K562 (cell line): ENCODE data around the gene TRIOBP. TPM values are rescaled to one million over a fixed set of nuclear protein-coding genes. Genes with fewer than 3 reads are reported as not detected.

Experiments used
- ATAC-seq: fragments of 200-7000 bp; cut with Tn5 transposase; 3 replicates; pipeline ENCODE4 v1.9.1; 2020; ENCODE audit warnings: moderate library complexity
- BruUV-seq: library from RNA; stranded (reverse); fragments of 400-500 nt; replicated peaks from 2 replicates; lab custom pipeline; 2021; lab: Mats Ljungman, UMichigan
- CTCF ChIA-PET: fragments of 300-600 bp; formaldehyde crosslinking; extraction: SDS; loops from one replicate; lab custom pipeline; 2021; ENCODE audit warnings: low intra/inter-chr PET ratio; lab: Yijun Ruan, JAX
- POLR2A ChIA-PET: fragments of 300-600, 350-650 bp; sonication (Branson Sonifier 250); formaldehyde crosslinking; extraction: SDS; loops from one replicate; lab custom pipeline; 2021; ENCODE audit warnings: antibody characterized with exemption, inconsistent platforms; lab: Yijun Ruan, JAX
- DNase-seq, 4 experiments: peaks; one replicate each; pipeline versions ENCODE4 v3.0.0 to v3.0.0-alpha.2; 2011 to 2018; ENCODE audit warnings: low spot score in 3 of 4, mixed read lengths in 3 of 4; ENCODE audit errors: extremely low read depth in 1 of 4
- FAIRE-seq: peaks from 2 replicates; lab custom pipeline; 2011; peaks lifted over from hg19 to GRCh38; lab: Jason Lieb, UNC
- H2AFZ ChIP-seq: 2 replicates; pipeline ENCODE4 v1.6.0; 2011; ENCODE audit warnings: low read depth, low read length, control low read depth, inconsistent platforms
- H3K27ac ChIP-seq: fragments of 200-600 bp; 3 replicates; pipeline ENCODE4 v1.8.0; 2011; ENCODE audit warnings: low read depth, mild to moderate bottlenecking, control low read depth, inconsistent platforms, low read length, moderate library complexity, mixed read lengths; ENCODE audit errors: extremely low read depth
- H3K27me3 ChIP-seq, 2 experiments: fragments of 300-600 bp in 1 of 2; 2 replicates in 1 of 2; 3 replicates in 1 of 2; pipeline versions ENCODE4 v1.6.0 to v1.8.0; 2011; ENCODE audit warnings: inconsistent platforms in 2 of 2, low read length in 2 of 2, mild to moderate bottlenecking in 1 of 2, mixed read lengths in 1 of 2, moderate library complexity in 1 of 2; ENCODE audit not compliant: control insufficient read depth in 2 of 2, insufficient read depth in 2 of 2
- H3K36me3 ChIP-seq: fragments of 300-600 bp; 3 replicates; pipeline ENCODE4 v1.8.0; 2011; ENCODE audit warnings: mild to moderate bottlenecking, low read length, inconsistent platforms; ENCODE audit not compliant: control insufficient read depth, insufficient read depth
- H3K4me1 ChIP-seq, 2 experiments: fragments of 200-600 bp in 1 of 2; replicated peaks in 1 of 2; 2 replicates in 1 of 2; 3 replicates in 1 of 2; pipeline versions ENCODE4 v1.5.1 to v1.8.0; 2011; ENCODE audit warnings: inconsistent platforms in 2 of 2, low read length in 2 of 2, mild to moderate bottlenecking in 1 of 2, mixed read lengths in 1 of 2, moderate library complexity in 1 of 2; ENCODE audit not compliant: control insufficient read depth in 2 of 2, insufficient read depth in 2 of 2
- H3K4me2 ChIP-seq: 2 replicates; pipeline ENCODE4 v1.6.1; 2011; ENCODE audit warnings: low read length, control low read depth, inconsistent platforms, mixed read lengths; ENCODE audit not compliant: insufficient read depth
- H3K4me3 ChIP-seq: fragments of 200-600 bp; sonication (generic), shearing (Covaris generic); 2 replicates; pipeline ENCODE4 v1.5.1; 2016; ENCODE audit warnings: control low read depth, inconsistent platforms
- H3K79me2 ChIP-seq: fragments of 200-600 bp; 3 replicates; pipeline ENCODE4 v1.8.0; 2011; ENCODE audit warnings: low read length, inconsistent platforms; ENCODE audit not compliant: control insufficient read depth, insufficient read depth
- H3K9ac ChIP-seq, 2 experiments: 2 replicates each; pipeline versions ENCODE4 v1.6.0 to v1.6.1; 2011; ENCODE audit warnings: low read depth in 2 of 2, low read length in 2 of 2, control low read depth in 1 of 2, inconsistent platforms in 1 of 2, mild to moderate bottlenecking in 1 of 2, mixed read lengths in 1 of 2; ENCODE audit not compliant: insufficient read depth in 1 of 2
- H3K9me1 ChIP-seq: one replicate; pipeline ENCODE4 v1.6.0; 2011; ENCODE audit warnings: inconsistent platforms, mild to moderate bottlenecking, low read length, moderate library complexity; ENCODE audit not compliant: control insufficient read depth, insufficient read depth
- H3K9me3 ChIP-seq: replicated peaks from 2 replicates; pipeline ENCODE4 v1.5.1; 2011; ENCODE audit warnings: low read depth, low read length, inconsistent platforms; ENCODE audit not compliant: control insufficient read depth, insufficient read depth
- H4K20me1 ChIP-seq: replicated peaks from 2 replicates; pipeline ENCODE4 v1.6.1; 2011; ENCODE audit warnings: low read length, inconsistent platforms, mixed read lengths; ENCODE audit not compliant: control insufficient read depth, insufficient read depth
- RBFOX2 ChIP-seq: fragments of 200-400 bp; formaldehyde crosslinking; IDR thresholded peaks from 2 replicates; pipeline ENCODE4 v1.6.1; 2017; ENCODE audit warnings: low read depth, mild to moderate bottlenecking, low read length, moderate library complexity
- SP1 ChIP-seq: sonication (generic); formaldehyde crosslinking; IDR thresholded peaks from 2 replicates; pipeline ENCODE4 v1.8.1; 2022; ENCODE audit warnings: mild to moderate bottlenecking, missing genetic modification reagents
- TBP ChIP-seq: optimal IDR thresholded peaks from 2 replicates; pipeline ENCODE3; 2011; ENCODE audit warnings: low read depth, low read length, improper control_type of control experiment
- WGBS: fragments of 100-300 bp; shearing (Covaris generic); methylation state at CpG from one replicate; pipeline ENCODE4 v1.1.6; 2016; ENCODE audit warnings: low coverage, mixed read lengths; ENCODE audit not compliant: insufficient coverage; ENCODE audit errors: missing lambda C conversion rate; 5-methylcytosine and 5-hydroxymethylcytosine counted together
- in situ Hi-C: fragments of 300-500 bp; cut with MboI; formaldehyde crosslinking; loops from 4 replicates; pipeline ENCODE4 v1.15.0; 2018; ENCODE audit warnings: inconsistent platforms, mixed read lengths
- intact Hi-C: fragments of 100-400 bp; cut with micrococcal nuclease; formaldehyde crosslinking; loops from 2 replicates; pipeline ENCODE4 v1.14.2; 2022
- polyA plus RNA-seq, 8 experiments: library from polyadenylated mRNA; depleted of rRNA in 4 of 8; stranded (reverse) in 5 of 8; unstranded in 3 of 8; fragments of >200 nt; fragmentation: Nextera tagmentation in 2 of 8; fragmentation: Illumina TruSeq in 1 of 8; extraction: Ambion mirVana in 2 of 8; extraction: Trizol in 1 of 8; gene quantifications; 2 replicates each; pipeline versions ENCODE4 v1.2.1 to v1.2.3, GENCODE V29; 2011 to 2014; ENCODE audit warnings: inconsistent platforms in 1 of 8, missing spikeins in 1 of 8
- total RNA-seq, 7 experiments: library from RNA; depleted of rRNA in 6 of 7; stranded (reverse); fragments of >200 nt in 6 of 7; fragmentation: Illumina TruSeq in 2 of 7; extraction: Trizol in 2 of 7; gene quantifications; 2 replicates each; pipeline versions ENCODE4 v1.2.1 to v1.2.3, GENCODE V29; 2011 to 2021; ENCODE audit warnings: low replicate concordance in 1 of 7

Gene TRIOBP
- total and polyA plus RNA-seq, 9 of the 15 experiments (the other 6 are each of a cell fraction or from before 2014, with no cell fraction given): 0.24 to 13.8 (median 5.5) TPM

GRCh38 chr22:37805810-37806277 is 109.0 kb downstream of the TRIOBP start:
- BruUV-seq: no TSS peak
- H4K20me1 ChIP-seq: no peaks in the 10 kb centered on the region
- no peaks in the 10 kb centered on the region for H3K9me3 ChIP-seq
- in situ Hi-C loops: no loop called here
- POLR2A ChIA-PET: no interaction called here
- no peaks in the 10 kb centered on the region for H3K9me1 ChIP-seq
- intact Hi-C loops: no loop called here
- H3K4me1 ChIP-seq: peaks cover 34 to 58% of the 10 kb centered on the region in 2 experiments
- ATAC-seq (no peak), FAIRE-seq (no peak), DNase-seq (no peak)
- H3K4me2 ChIP-seq: no peak overlapping the region
- H3K27ac ChIP-seq: peak overlapping the region; percentile 69
- H3K27me3 ChIP-seq: no peaks in the 10 kb centered on the region
- H3K9ac ChIP-seq: peak overlapping the region; percentile 65 to 78; a peak in 3 of 4 replicates
- H3K36me3 ChIP-seq: peaks cover 7% of the 10 kb centered on the region; the same call in 2 of the 3 replicates
- CTCF ChIA-PET: no interaction called here
- peak overlapping the region; percentile 85 for H2AFZ ChIP-seq
- 75% methylated on average over 8 of the region's 10 CpGs for WGBS
- TF ChIP-seq RBFOX2: 0 out of 2 replicates have a peak, but pooled peaks have one; percentile 4
- TF ChIP-seq SP1 (CRISPR knock-in tag): no peak
- peak; percentile 16 for TF ChIP-seq TBP
- H3K4me3 ChIP-seq: no peak overlapping the region
- peaks cover 27% of the 10 kb centered on the region for H3K79me2 ChIP-seq
